A549 (cell line): Measurements from ENCODE around the gene HERC3.

Experiments
- CHD2 ChIP-seq: fragments of 150-350 bp; IDR thresholded peaks from 2 replicates; pipeline ENCODE4 v1.6.1; 2014; ENCODE audit warnings: low read length; ENCODE audit not compliant: partially characterized antibody
- HDAC2 ChIP-seq: fragments of 200-600 bp; sonication (generic); IDR thresholded peaks from 2 replicates; pipeline ENCODE4 v1.6.1; 2016
- KDM1A ChIP-seq: fragments of 200-600 bp; sonication (generic); IDR thresholded peaks from 2 replicates; pipeline ENCODE4 v1.6.1; 2016; ENCODE audit warnings: low read depth, mild to moderate bottlenecking
- POLR2A ChIP-seq: IDR thresholded peaks from 2 replicates; pipeline ENCODE4 v1.6.1; 2012; ENCODE audit warnings: mild to moderate bottlenecking, low read length
- RCOR1 ChIP-seq: fragments of 150-350 bp; IDR thresholded peaks from 2 replicates; pipeline ENCODE4 v1.6.1; 2014; ENCODE audit warnings: antibody characterized with exemption, low read length, low read depth
- TF ChIP-seq, protein P1 (sequence below): fragments of >200 bp; sonication (Bioruptor Twin); formaldehyde crosslinking; IDR thresholded peaks from 3 replicates; pipeline ENCODE4 v1.5.1; 2016
- TF ChIP-seq, protein P2 (sequence below): IDR thresholded peaks from 2 replicates; pipeline ENCODE4 v1.6.1; 2012
- TF ChIP-seq, protein P3 (sequence below): fragments of 200-600 bp; sonication (generic); IDR thresholded peaks from 2 replicates; pipeline ENCODE4 v1.6.1; 2016; ENCODE audit warnings: antibody characterized with exemption, mild to moderate bottlenecking, moderate library complexity
- TF ChIP-seq, protein P4 (sequence below): fragments of >200 bp; sonication (Bioruptor Twin); formaldehyde crosslinking; IDR thresholded peaks from 3 replicates; pipeline ENCODE4 v1.6.1; 2016

DNA sequence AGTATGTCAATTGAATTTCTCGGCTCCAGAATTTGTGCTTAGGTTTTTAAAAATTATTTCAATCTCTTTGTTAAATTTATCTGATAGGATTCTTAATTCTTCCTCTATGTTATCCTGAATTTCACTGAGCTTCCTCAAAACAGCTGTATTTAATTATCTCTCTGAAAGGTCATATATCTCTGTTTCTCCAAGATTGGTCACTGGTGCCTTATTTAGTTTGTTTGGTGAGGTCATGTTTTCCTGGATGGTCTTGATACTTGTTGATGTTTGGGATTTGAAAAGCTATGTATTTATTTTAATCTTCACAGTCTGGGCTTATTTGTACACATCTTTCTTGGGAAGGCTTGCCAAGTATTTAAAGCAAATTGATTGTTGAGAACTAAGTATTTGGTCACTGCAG lies 24.7 kb upstream of the HERC3 start:
- TF ChIP-seq POLR2A (no peak), HDAC2 (no peak), RCOR1 (no peak), KDM1A (no peak), CHD2 (no peak)
- TF ChIP-seq, protein P1, sequence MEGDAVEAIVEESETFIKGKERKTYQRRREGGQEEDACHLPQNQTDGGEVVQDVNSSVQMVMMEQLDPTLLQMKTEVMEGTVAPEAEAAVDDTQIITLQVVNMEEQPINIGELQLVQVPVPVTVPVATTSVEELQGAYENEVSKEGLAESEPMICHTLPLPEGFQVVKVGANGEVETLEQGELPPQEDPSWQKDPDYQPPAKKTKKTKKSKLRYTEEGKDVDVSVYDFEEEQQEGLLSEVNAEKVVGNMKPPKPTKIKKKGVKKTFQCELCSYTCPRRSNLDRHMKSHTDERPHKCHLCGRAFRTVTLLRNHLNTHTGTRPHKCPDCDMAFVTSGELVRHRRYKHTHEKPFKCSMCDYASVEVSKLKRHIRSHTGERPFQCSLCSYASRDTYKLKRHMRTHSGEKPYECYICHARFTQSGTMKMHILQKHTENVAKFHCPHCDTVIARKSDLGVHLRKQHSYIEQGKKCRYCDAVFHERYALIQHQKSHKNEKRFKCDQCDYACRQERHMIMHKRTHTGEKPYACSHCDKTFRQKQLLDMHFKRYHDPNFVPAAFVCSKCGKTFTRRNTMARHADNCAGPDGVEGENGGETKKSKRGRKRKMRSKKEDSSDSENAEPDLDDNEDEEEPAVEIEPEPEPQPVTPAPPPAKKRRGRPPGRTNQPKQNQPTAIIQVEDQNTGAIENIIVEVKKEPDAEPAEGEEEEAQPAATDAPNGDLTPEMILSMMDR, result no peak
- TF ChIP-seq, protein P2, sequence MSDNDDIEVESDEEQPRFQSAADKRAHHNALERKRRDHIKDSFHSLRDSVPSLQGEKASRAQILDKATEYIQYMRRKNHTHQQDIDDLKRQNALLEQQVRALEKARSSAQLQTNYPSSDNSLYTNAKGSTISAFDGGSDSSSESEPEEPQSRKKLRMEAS, result no peak
- TF ChIP-seq, protein P3, sequence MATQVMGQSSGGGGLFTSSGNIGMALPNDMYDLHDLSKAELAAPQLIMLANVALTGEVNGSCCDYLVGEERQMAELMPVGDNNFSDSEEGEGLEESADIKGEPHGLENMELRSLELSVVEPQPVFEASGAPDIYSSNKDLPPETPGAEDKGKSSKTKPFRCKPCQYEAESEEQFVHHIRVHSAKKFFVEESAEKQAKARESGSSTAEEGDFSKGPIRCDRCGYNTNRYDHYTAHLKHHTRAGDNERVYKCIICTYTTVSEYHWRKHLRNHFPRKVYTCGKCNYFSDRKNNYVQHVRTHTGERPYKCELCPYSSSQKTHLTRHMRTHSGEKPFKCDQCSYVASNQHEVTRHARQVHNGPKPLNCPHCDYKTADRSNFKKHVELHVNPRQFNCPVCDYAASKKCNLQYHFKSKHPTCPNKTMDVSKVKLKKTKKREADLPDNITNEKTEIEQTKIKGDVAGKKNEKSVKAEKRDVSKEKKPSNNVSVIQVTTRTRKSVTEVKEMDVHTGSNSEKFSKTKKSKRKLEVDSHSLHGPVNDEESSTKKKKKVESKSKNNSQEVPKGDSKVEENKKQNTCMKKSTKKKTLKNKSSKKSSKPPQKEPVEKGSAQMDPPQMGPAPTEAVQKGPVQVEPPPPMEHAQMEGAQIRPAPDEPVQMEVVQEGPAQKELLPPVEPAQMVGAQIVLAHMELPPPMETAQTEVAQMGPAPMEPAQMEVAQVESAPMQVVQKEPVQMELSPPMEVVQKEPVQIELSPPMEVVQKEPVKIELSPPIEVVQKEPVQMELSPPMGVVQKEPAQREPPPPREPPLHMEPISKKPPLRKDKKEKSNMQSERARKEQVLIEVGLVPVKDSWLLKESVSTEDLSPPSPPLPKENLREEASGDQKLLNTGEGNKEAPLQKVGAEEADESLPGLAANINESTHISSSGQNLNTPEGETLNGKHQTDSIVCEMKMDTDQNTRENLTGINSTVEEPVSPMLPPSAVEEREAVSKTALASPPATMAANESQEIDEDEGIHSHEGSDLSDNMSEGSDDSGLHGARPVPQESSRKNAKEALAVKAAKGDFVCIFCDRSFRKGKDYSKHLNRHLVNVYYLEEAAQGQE, result no peak
- TF ChIP-seq, protein P4, sequence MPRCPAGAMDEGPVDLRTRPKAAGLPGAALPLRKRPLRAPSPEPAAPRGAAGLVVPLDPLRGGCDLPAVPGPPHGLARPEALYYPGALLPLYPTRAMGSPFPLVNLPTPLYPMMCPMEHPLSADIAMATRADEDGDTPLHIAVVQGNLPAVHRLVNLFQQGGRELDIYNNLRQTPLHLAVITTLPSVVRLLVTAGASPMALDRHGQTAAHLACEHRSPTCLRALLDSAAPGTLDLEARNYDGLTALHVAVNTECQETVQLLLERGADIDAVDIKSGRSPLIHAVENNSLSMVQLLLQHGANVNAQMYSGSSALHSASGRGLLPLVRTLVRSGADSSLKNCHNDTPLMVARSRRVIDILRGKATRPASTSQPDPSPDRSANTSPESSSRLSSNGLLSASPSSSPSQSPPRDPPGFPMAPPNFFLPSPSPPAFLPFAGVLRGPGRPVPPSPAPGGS, result no peak
